Ovary (tissue), 9 donors: ENCODE measurements around the gene SPAG5. TPM values are rescaled to one million over a fixed set of nuclear protein-coding genes. Genes with fewer than 3 reads are reported as not detected.
"Not testable (repeated sequence)": the region's sequence is repeated elsewhere in the genome, so short reads cannot be mapped to it uniquely, and the experiment has no call there.

Experiments used
- DNase-seq, 5 donors: peaks; one replicate each; pipeline ENCODE4 v3.0.0-alpha.2; 2019 to 2020
- H3K27ac ChIP-seq, 2 donors: fragments of 200-600 bp; one replicate each; pipeline versions ENCODE4 v1.5.1 to v1.8.0; 2019 to 2022
- H3K27me3 ChIP-seq: fragments of 200-600 bp; one replicate; pipeline ENCODE4 v1.8.0; 2022
- H3K36me3 ChIP-seq: fragments of 200-600 bp; sonication (generic); one replicate; pipeline ENCODE4 v1.5.1; 2019
- H3K4me1 ChIP-seq: one replicate; pipeline ENCODE4 v1.8.1; 2013; ENCODE audit warnings: mild to moderate bottlenecking, moderate library complexity; ENCODE audit not compliant: insufficient read depth
- H3K4me3 ChIP-seq: fragments of 200-600 bp; sonication (generic); one replicate; pipeline ENCODE4 v1.5.1; 2017
- H3K9me3 ChIP-seq, 2 donors: fragments of 200-600 bp in 1 of 2; sonication (generic) in 1 of 2; one replicate each; pipeline versions ENCODE4 v1.5.1 to v1.8.1; 2013 to 2019; ENCODE audit warnings: mild to moderate bottlenecking in 1 of 2, moderate library complexity in 1 of 2
- EP300 ChIP-seq: sonication (generic); formaldehyde crosslinking; IDR thresholded peaks from one replicate; pipeline ENCODE4 v1.6.1; 2017; ENCODE audit warnings: antibody characterized with exemption
- POLR2A ChIP-seq: fragments of 450-650 bp; IDR thresholded peaks from one replicate; pipeline ENCODE4 v1.6.1; 2017; ENCODE audit warnings: antibody characterized with exemption, mild to moderate bottlenecking, moderate library complexity
- WGBS, 3 donors: extraction: QIAGEN DNeasy Blood & Tissue Kit in 1 of 3; methylation state at CpG; one replicate each; pipeline versions ENCODE4 v1.1.5 to v1.1.7; 2013 to 2017; 5-methylcytosine and 5-hydroxymethylcytosine counted together
- intact Hi-C, 4 donors: fragments of 100-400 bp; cut with DNase I; formaldehyde crosslinking; loops; one replicate each; pipeline versions ENCODE4 v1.11.0 to v1.15.1; 2022 to 2023
- polyA plus RNA-seq, 2 donors: library from polyadenylated mRNA; stranded (reverse); fragments of 200-250 nt in 1 of 2; fragments of 350-450 nt in 1 of 2; fragmentation: Illumina TruSeq in 1 of 2; extraction: RNeasy Lipid Tissue Mini Kit (QIAGEN cat#74804) in 1 of 2; gene quantifications; one replicate each; pipeline ENCODE4 v1.2.3, GENCODE V29; 2013 to 2014
- total RNA-seq, 7 donors: library from RNA; depleted of rRNA in 2 of 7; stranded (reverse); fragments of >200 nt in 2 of 7; fragmentation: NEBNext Ultra II Directional in 3 of 7; extraction: Animal tissue kit (Norgen Biotek cat#: 25700) in 3 of 7; gene quantifications; one replicate each; pipeline versions ENCODE4 v1.1.0 to v1.2.4, GENCODE V29; 2016 to 2023
- TF ChIP-seq, protein P1 (sequence below), 3 donors: fragments of 450-650 bp in 2 of 3; fragments of 200-600 bp in 1 of 3; IDR thresholded peaks; one replicate each; pipeline versions ENCODE4 v1.5.1 to v1.8.0; 2016 to 2022; ENCODE audit warnings: antibody characterized with exemption in 3 of 3, mild to moderate bottlenecking in 1 of 3
- donor health status: DM: no; HTN: no; CAD: no; lungs with moderate emphysema.
- donor health status: DM: no; HTN: no; CAD: no.
- donor health status: Bipolar disorder and iron deficiency.
- donor health status: DM: yes; HTN: yes; CAD: no.
- donor health status: DM: no; HTN: no; CAD: no.
- donor health status: DM: yes; HTN: yes; CAD: no.

SPAG5 gene
- total and polyA plus RNA-seq, 9 donors: 2.1 to 5.0 (median 3.3) TPM

DNA sequence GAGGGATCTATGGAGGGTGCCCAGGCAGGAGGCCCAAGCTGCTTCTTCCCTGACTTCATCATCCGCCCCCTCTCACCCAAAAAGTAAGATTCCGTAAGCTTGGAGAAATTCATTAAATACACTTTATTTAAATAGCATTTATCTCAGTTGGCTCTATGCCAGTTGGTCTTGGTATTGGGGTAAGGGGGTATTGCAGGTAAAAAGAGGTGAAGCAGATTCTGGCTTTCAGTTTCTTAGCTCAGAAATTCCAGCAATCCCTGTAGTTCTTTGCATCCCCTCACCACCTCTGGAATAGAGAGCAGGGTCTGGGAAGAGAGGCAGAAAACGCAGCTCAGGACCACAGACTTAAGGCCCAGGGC lies 21.4 kb downstream of the SPAG5 start:
- intact Hi-C loops: no loop called here
- Histone ChIP-seq H3K4me3 (no peak overlapping the region), H3K27me3 (no peaks in the 10 kb centered on the region), H3K36me3 (no peaks in the 10 kb centered on the region), H3K4me1 (peaks cover 4% of the 10 kb centered on the region), H3K27ac (peak overlapping the region; percentile 28 to 53), H3K9me3 (no peaks in the 10 kb centered on the region)
- no peak for DNase-seq
- WGBS, 3 donors: 93 to 98% (median 98%) methylated on average over 3 of the region's 3 CpGs
- TF ChIP-seq EP300 (no peak), POLR2A (no peak)
- TF ChIP-seq, protein P1, sequence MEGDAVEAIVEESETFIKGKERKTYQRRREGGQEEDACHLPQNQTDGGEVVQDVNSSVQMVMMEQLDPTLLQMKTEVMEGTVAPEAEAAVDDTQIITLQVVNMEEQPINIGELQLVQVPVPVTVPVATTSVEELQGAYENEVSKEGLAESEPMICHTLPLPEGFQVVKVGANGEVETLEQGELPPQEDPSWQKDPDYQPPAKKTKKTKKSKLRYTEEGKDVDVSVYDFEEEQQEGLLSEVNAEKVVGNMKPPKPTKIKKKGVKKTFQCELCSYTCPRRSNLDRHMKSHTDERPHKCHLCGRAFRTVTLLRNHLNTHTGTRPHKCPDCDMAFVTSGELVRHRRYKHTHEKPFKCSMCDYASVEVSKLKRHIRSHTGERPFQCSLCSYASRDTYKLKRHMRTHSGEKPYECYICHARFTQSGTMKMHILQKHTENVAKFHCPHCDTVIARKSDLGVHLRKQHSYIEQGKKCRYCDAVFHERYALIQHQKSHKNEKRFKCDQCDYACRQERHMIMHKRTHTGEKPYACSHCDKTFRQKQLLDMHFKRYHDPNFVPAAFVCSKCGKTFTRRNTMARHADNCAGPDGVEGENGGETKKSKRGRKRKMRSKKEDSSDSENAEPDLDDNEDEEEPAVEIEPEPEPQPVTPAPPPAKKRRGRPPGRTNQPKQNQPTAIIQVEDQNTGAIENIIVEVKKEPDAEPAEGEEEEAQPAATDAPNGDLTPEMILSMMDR (IDR thresholded peaks at IDR 0.05): no peak

DNA sequence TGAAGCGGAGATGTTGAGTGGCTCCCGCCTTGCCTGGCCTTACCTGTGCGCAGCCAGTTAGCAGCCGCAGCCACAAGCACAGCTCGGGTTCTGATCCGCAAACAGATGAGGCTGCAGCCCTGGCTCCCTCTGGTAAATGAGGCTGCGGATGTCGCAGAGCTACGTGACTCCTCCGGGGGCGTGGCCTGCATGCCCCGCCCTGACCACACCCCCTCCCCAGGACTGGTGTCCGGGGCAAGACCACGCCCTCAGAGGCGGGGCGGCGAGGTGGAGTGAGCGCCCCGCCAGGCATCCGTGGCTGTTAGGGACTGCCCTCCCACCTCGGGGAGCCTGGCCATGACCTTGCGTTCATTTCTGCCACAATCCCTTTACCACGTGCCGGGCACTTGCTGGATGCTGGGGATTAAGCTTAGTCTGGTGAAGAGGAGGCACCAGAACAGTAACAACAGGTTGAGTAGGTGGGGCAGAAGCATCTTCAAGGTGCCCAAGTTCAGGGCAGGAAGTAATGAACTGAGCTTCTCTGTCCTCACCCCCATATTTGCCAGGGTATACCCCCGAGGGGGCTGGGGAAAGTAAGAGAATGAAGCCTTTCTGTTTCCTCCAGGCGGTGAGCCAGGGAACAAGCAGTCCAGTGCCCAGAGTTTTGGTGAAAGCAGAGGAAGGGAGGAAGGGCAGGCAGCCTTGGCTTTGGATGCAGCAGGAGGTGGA lies 21.9 kb downstream of the SPAG5 start, which contains the start of gene ALDOC:
ALDOC (minus strand) TSS at position 138 of the 708 bp plus-strand sequence. CDS start 1,363 bp downstream, outside the sequence.
- no peaks in the 10 kb centered on the region for H3K36me3 ChIP-seq
- DNase-seq: peak; percentile 97 to 98 (median 97)
- intact Hi-C loops: no loop called here
- H3K9me3 ChIP-seq: no peaks in the 10 kb centered on the region
- H3K27me3 ChIP-seq: no peaks in the 10 kb centered on the region
- TF ChIP-seq EP300: no peak
- TF ChIP-seq POLR2A: peak; percentile 91
- H3K4me3 ChIP-seq: peak within 1 kb of the TSS; percentile 25
- H3K4me1 ChIP-seq: peaks cover 4% of the 10 kb centered on the region
- H3K27ac ChIP-seq: peak within 1 kb of the TSS; percentile 28 to 53
- 4 to 9% (median 8%) methylated on average over 20 to 26 of the region's 26 CpGs for WGBS, 3 donors

DNA sequence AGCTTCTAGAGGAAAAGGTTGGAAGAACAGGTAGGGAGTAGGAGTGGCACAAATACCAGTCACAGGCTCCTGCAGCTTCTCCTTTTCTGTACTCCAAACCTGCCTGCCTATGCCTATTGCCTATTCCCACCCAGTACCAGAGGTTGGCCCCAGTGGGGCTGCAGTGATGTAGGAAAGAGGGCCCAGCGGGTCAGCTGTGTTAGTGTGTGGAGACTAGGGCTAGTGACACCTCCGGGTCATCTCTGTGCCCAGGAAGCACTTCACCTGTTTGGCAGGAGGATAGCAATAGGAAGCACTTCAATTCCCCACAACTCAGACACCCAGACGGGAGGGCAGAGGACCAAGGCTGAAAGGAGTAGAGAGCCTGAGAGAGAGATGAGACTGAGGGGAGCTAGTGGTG lies 22.8 kb downstream of the SPAG5 start:
- DNase-seq, H3K36me3 ChIP-seq, intact Hi-C loops, H3K4me1 ChIP-seq, H3K27ac ChIP-seq, H3K9me3 ChIP-seq, H3K27me3 ChIP-seq, H3K4me3 ChIP-seq: not testable (repeated sequence)
- 69 to 75% (median 70%) methylated on average over 3 of the region's 3 CpGs for WGBS, 3 donors

DNA sequence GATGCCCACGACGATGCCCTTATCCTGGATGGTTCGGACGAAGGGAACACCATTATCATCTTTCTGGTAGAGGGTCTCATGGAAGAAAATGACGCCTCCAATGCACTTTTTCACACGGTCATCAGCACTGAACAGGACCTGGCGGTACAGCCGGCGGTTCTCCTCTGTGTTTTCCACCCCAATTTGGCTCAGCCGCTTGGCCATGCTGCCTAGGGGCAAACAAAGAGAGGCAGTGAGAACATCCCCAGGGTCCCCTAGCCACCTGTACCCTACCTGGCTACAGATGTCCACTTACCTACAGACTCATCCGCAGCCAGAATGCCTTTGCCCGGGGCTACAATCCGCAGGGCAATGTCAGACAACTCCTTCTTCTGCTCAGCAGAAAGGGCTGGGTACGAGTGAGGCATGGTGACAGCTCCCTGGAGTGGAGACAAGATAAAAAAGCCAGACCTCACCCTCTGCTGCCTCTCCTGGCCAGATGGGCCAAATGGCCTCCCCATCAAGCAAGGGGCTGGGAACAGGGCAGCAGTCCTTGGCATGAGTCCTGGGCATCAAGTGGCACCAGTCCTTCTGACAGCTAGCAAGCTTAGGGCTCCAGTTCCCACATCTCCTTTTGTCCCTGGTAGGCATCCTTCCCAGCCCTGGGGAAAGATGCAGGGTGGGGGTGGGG lies 23.6 kb downstream of the SPAG5 start:
- DNase-seq: no peak
- H3K4me1 ChIP-seq: peaks cover 4% of the 10 kb centered on the region
- no peak for TF ChIP-seq POLR2A
- no peak for TF ChIP-seq EP300
- TF ChIP-seq, protein P1 (IDR thresholded peaks at IDR 0.05): no peak
- H3K9me3 ChIP-seq: no peaks in the 10 kb centered on the region
- no peak overlapping the region for H3K4me3 ChIP-seq
- H3K27me3 ChIP-seq: no peaks in the 10 kb centered on the region
- 92 to 95% (median 93%) methylated on average over 14 of the region's 14 CpGs for WGBS, 3 donors
- H3K36me3 ChIP-seq: no peaks in the 10 kb centered on the region
- intact Hi-C loops: no loop called here
- no peak overlapping the region for H3K27ac ChIP-seq

DNA sequence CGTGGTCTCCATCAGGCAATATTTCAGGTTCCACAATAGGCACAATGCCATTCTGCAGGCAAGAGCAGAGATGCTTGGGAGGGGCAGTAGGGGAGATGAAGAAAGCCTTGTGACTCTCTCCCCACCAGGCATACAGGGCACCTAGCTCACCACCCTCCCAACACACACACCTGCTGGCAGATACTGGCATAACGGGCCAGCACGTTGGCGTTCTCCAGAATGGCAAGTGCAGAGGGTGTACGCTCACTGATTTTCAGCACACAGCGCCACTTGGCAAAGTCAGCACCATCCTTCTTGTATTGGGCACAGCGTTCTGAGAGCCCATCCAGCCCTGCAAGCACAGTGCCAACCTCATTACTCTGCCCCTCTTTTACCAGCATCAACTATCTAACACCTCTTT lies 24.3 kb downstream of the SPAG5 start:
- no peak for DNase-seq
- intact Hi-C loops: no loop called here
- TF ChIP-seq POLR2A (no peak), EP300 (no peak)
- WGBS, 3 donors: 91 to 92% (median 92%) methylated on average over 7 of the region's 7 CpGs
- H3K9me3 ChIP-seq: no peaks in the 10 kb centered on the region
- H3K4me1 ChIP-seq: peaks cover 7% of the 10 kb centered on the region
- H3K36me3 ChIP-seq: no peaks in the 10 kb centered on the region
- H3K27ac ChIP-seq: no peak overlapping the region
- H3K4me3 ChIP-seq: no peak overlapping the region
- H3K27me3 ChIP-seq: no peaks in the 10 kb centered on the region

DNA sequence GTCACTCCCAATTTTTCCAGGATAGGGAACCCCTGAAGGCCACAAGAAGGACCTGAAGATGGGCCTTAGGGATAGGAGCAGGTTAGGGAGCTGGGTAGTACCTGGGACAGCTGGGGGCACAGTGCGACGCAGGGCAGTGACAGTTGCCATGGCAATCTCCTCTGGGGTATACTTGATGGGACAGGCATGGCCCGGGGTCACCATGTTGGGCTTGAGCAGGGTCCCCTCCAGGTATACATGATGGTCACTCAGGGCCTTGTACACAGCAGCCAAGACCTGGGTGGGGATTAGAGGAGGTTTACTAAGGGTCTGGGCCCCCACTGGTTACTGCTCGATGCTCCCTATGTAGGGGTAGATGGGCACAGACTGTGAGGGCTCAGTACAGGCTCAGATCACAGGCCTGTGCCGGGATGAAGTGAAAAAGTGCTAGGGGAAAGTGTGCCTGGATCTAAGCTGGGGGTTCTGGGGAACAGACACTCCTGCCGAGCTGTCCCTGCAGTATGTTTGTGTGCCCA lies 24.8 kb downstream of the SPAG5 start:
- Histone ChIP-seq H3K27ac (no peak overlapping the region), H3K9me3 (no peaks in the 10 kb centered on the region), H3K36me3 (no peaks in the 10 kb centered on the region), H3K4me3 (no peak overlapping the region), H3K27me3 (no peaks in the 10 kb centered on the region), H3K4me1 (peaks cover 7% of the 10 kb centered on the region)
- TF ChIP-seq EP300 (no peak), POLR2A (no peak)
- TF ChIP-seq, protein P1 (IDR thresholded peaks at IDR 0.05): no peak
- WGBS, 3 donors: 92 to 96% (median 95%) methylated on average over 6 of the region's 6 CpGs
- intact Hi-C loops: no loop called here
- DNase-seq: no peak
